Mesenchymal stem cell (in vitro differentiated cells and primary cell): Measurements from ENCODE around the gene SOCS6.

Source experiments
- DNase-seq: peaks from one replicate; pipeline ENCODE4 v3.0.0-alpha.2; 2013
- H2AFZ ChIP-seq: one replicate; pipeline ENCODE4 v1.6.1; 2013; ENCODE audit warnings: low read depth, mild to moderate bottlenecking, control low read depth, inconsistent platforms, low read length, moderate library complexity
- H2AK5ac ChIP-seq: 2 replicates; pipeline ENCODE4 v1.6.1; 2013; ENCODE audit warnings: low read length, moderate library complexity, mild to moderate bottlenecking, inconsistent platforms; ENCODE audit not compliant: severe bottlenecking
- H2BK120ac ChIP-seq: one replicate; pipeline ENCODE4 v1.6.1; 2013; ENCODE audit warnings: low read depth, mild to moderate bottlenecking, inconsistent platforms, low read length, moderate library complexity
- H2BK12ac ChIP-seq, 2 experiments: one replicate each; pipeline ENCODE4 v1.6.1; 2013; ENCODE audit warnings: inconsistent platforms in 2 of 2, low read length in 2 of 2, mild to moderate bottlenecking in 2 of 2, moderate library complexity in 2 of 2, control low read depth in 1 of 2
- H2BK15ac ChIP-seq: one replicate; pipeline ENCODE4 v1.6.1; 2013; ENCODE audit warnings: mild to moderate bottlenecking, low read depth, inconsistent platforms; ENCODE audit not compliant: poor library complexity, severe bottlenecking
- H2BK5ac ChIP-seq: 2 replicates; pipeline ENCODE4 v1.6.1; 2013; ENCODE audit warnings: low read depth, mild to moderate bottlenecking, low read length, control low read depth, inconsistent platforms; ENCODE audit not compliant: poor library complexity, severe bottlenecking
- H3K14ac ChIP-seq, 2 experiments: one replicate each; pipeline ENCODE4 v1.6.1; 2013; ENCODE audit warnings: inconsistent platforms in 2 of 2, low read length in 2 of 2, control low read depth in 1 of 2, mild to moderate bottlenecking in 1 of 2, moderate library complexity in 1 of 2
- H3K18ac ChIP-seq, 2 experiments: one replicate each; pipeline ENCODE4 v1.6.1; 2013; ENCODE audit warnings: inconsistent platforms in 2 of 2, low read length in 2 of 2, control low read depth in 1 of 2, low read depth in 1 of 2, mild to moderate bottlenecking in 1 of 2
- H3K23ac ChIP-seq, 2 experiments: one replicate each; pipeline ENCODE4 v1.6.1; 2013; ENCODE audit warnings: inconsistent platforms in 2 of 2, low read length in 2 of 2, mild to moderate bottlenecking in 2 of 2, moderate library complexity in 2 of 2, control low read depth in 1 of 2
- H3K27ac ChIP-seq: 2 replicates; pipeline ENCODE4 v1.5.1; 2013; ENCODE audit warnings: mild to moderate bottlenecking, moderate library complexity, low read length, control low read depth, inconsistent platforms; ENCODE audit not compliant: poor library complexity, severe bottlenecking
- H3K27me3 ChIP-seq, 2 experiments: 2 replicates each; pipeline versions ENCODE4 v1.6.1 to v1.7.0; 2013; ENCODE audit warnings: low read length in 2 of 2, mild to moderate bottlenecking in 2 of 2, moderate library complexity in 2 of 2, control low read depth in 1 of 2, inconsistent platforms in 1 of 2; ENCODE audit not compliant: control insufficient read depth in 1 of 2, insufficient read depth in 1 of 2
- H3K36me3 ChIP-seq, 2 experiments: 2 replicates each; pipeline versions ENCODE4 v1.6.1 to v1.7.0; 2013; ENCODE audit warnings: low read length in 2 of 2, control low read depth in 1 of 2, inconsistent platforms in 1 of 2, low read depth in 1 of 2, mild to moderate bottlenecking in 1 of 2; ENCODE audit not compliant: insufficient read depth in 2 of 2, control insufficient read depth in 1 of 2
- H3K4ac ChIP-seq, 2 experiments: one replicate each; pipeline ENCODE4 v1.6.1; 2013; ENCODE audit warnings: inconsistent platforms in 2 of 2, low read length in 2 of 2, mild to moderate bottlenecking in 2 of 2, moderate library complexity in 2 of 2, control low read depth in 1 of 2, low read depth in 1 of 2
- H3K4me1 ChIP-seq: 2 replicates; pipeline ENCODE4 v1.6.1; 2013; ENCODE audit warnings: low read depth, low read length, control low read depth; ENCODE audit not compliant: control insufficient read depth, insufficient read depth
- H3K4me2 ChIP-seq: 2 replicates; pipeline ENCODE4 v1.6.1; 2013; ENCODE audit warnings: low read length, mild to moderate bottlenecking, inconsistent platforms; ENCODE audit not compliant: poor library complexity, severe bottlenecking
- H3K4me3 ChIP-seq, 2 experiments: 2 replicates each; pipeline versions ENCODE4 v1.5.1 to v1.7.0; 2013; ENCODE audit warnings: low read length in 2 of 2, mild to moderate bottlenecking in 2 of 2, control low read depth in 1 of 2, low read depth in 1 of 2; ENCODE audit not compliant: insufficient read depth in 1 of 2
- H3K79me1 ChIP-seq: replicated peaks from 2 replicates; pipeline ENCODE4 v1.6.1; 2013; ENCODE audit warnings: mild to moderate bottlenecking, control low read depth, low read length, inconsistent platforms; ENCODE audit not compliant: poor library complexity, severe bottlenecking
- H3K9ac ChIP-seq: 2 replicates; pipeline ENCODE4 v1.7.0; 2013; ENCODE audit warnings: mild to moderate bottlenecking, low read length, moderate library complexity
- H3K9me3 ChIP-seq: 2 replicates; pipeline ENCODE4 v1.7.0; 2013; ENCODE audit warnings: mild to moderate bottlenecking, low read length; ENCODE audit not compliant: control insufficient read depth
- H4K8ac ChIP-seq: one replicate; pipeline ENCODE4 v1.6.1; 2013; ENCODE audit warnings: inconsistent platforms, mild to moderate bottlenecking, low read length, moderate library complexity
- H4K91ac ChIP-seq: one replicate; pipeline ENCODE4 v1.6.1; 2013; ENCODE audit warnings: mild to moderate bottlenecking, low read length, inconsistent platforms
- WGBS: methylation state at CpG from one replicate; pipeline ENCODE4 v1.1.7; 2013; ENCODE audit warnings: mixed read lengths; 5-methylcytosine and 5-hydroxymethylcytosine counted together

SOCS6 gene

GRCh38 chr18:70362258-70362657 is 73.4 kb downstream of the SOCS6 start:
- no peak overlapping the region for H2BK5ac ChIP-seq
- H3K14ac ChIP-seq = no peak overlapping the region
- H4K91ac ChIP-seq = no peak overlapping the region
- no peak overlapping the region for H4K8ac ChIP-seq
- H3K4ac ChIP-seq = no peak overlapping the region
- H2AFZ ChIP-seq = no peak overlapping the region
- no peak overlapping the region for H2AK5ac ChIP-seq
- no peaks in the 10 kb centered on the region for H3K4me1 ChIP-seq
- WGBS = 97% methylated on average over 4 of the region's 4 CpGs
- no peak overlapping the region for H3K9ac ChIP-seq
- no peaks in the 10 kb centered on the region for H3K36me3 ChIP-seq
- no peaks in the 10 kb centered on the region for H3K9me3 ChIP-seq
- DNase-seq = no peak
- H3K23ac ChIP-seq = no peak overlapping the region
- no peak overlapping the region for H3K4me3 ChIP-seq
- no peak overlapping the region for H3K27ac ChIP-seq
- H3K27me3 ChIP-seq = no peaks in the 10 kb centered on the region
- no peak overlapping the region for H2BK120ac ChIP-seq
- H3K4me2 ChIP-seq = no peak overlapping the region
- H3K18ac ChIP-seq = no peak overlapping the region
- no peak overlapping the region for H2BK15ac ChIP-seq
- no peaks in the 10 kb centered on the region for H3K79me1 ChIP-seq
- H2BK12ac ChIP-seq = no peak overlapping the region

DNA sequence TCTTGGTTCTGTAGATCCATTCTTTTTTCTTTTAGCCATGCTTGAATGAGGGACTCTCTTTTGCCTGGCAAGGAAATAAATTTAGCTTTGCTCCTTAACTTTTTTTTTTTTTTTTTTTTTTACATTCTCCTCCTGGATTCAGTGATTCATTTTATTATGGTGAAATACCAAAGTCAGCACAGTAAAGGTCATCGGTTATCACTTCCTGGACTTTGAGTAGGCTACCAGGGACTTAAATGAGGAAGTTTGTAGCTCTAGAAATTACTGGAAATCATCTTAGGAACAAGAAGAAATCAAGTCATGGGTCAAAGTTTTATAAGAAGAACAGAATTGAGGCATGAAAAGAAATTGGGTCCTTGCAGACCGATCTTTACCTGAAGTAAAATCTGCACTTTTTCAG is 75.0 kb downstream of the SOCS6 start:
- no peak overlapping the region for H3K27ac ChIP-seq
- H3K4ac ChIP-seq = no peak overlapping the region
- H2AK5ac ChIP-seq = no peak overlapping the region
- H3K27me3 ChIP-seq = no peaks in the 10 kb centered on the region
- H3K9ac ChIP-seq = peak overlapping the region; percentile 5
- H3K4me2 ChIP-seq = no peak overlapping the region
- no peak overlapping the region for H4K91ac ChIP-seq
- no peaks in the 10 kb centered on the region for H3K9me3 ChIP-seq
- no peak overlapping the region for H2BK15ac ChIP-seq
- no peak overlapping the region for H2BK120ac ChIP-seq
- H3K4me3 ChIP-seq = no peak overlapping the region
- no peak overlapping the region for H3K14ac ChIP-seq
- H3K36me3 ChIP-seq = no peaks in the 10 kb centered on the region
- H2BK5ac ChIP-seq = no peak overlapping the region
- H3K79me1 ChIP-seq = no peaks in the 10 kb centered on the region
- DNase-seq = no peak
- H4K8ac ChIP-seq = no peak overlapping the region
- H2AFZ ChIP-seq = no peak overlapping the region
- no peak overlapping the region for H2BK12ac ChIP-seq
- 75% methylated on average over 2 of the region's 2 CpGs for WGBS
- no peaks in the 10 kb centered on the region for H3K4me1 ChIP-seq
- H3K23ac ChIP-seq = no peak overlapping the region
- no peak overlapping the region for H3K18ac ChIP-seq

GRCh38 chr18:70365361-70365760 is 76.5 kb downstream of the SOCS6 start:
- Histone ChIP-seq H2BK120ac (no peak overlapping the region), H3K36me3 (no peaks in the 10 kb centered on the region), H4K91ac (no peak overlapping the region), H4K8ac (no peak overlapping the region), H3K27ac (no peak overlapping the region), H2BK12ac (no peak overlapping the region), H3K79me1 (no peaks in the 10 kb centered on the region), H2AFZ (no peak overlapping the region), H3K4me1 (no peaks in the 10 kb centered on the region), H3K4ac (no peak overlapping the region), H2BK15ac (no peak overlapping the region), H3K9me3 (no peaks in the 10 kb centered on the region), H3K4me2 (no peak overlapping the region), H3K9ac (no peak overlapping the region), H3K27me3 (no peaks in the 10 kb centered on the region), H3K18ac (no peak overlapping the region), H2AK5ac (no peak overlapping the region), H2BK5ac (no peak overlapping the region), H3K23ac (no peak overlapping the region), H3K14ac (no peak overlapping the region), H3K4me3 (no peak overlapping the region)
- 100% methylated on average over 2 of the region's 3 CpGs for WGBS
- DNase-seq = no peak

DNA sequence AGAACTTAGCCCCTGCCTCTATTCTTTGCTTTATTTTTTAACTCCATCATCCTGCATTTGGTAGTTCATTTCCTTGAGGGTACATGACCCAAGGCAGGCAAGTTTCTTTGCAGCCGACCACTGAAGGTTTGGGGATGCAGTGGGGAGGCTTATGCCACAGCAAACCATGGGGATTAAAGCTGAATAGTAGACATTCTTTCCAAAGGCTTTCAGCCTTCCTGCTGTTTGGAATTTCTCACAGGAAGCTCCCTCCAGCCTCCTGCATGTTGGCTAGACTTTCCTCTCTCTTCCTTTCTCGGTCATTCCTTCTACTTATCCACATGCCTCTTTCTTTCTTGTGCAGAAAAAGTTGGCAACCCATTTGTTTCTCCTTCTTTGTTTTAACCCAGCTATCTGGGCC is 77.3 kb downstream of the SOCS6 start:
- no peak overlapping the region for H2BK120ac ChIP-seq
- no peak overlapping the region for H4K91ac ChIP-seq
- H3K79me1 ChIP-seq = no peaks in the 10 kb centered on the region
- H3K14ac ChIP-seq = no peak overlapping the region
- H4K8ac ChIP-seq = no peak overlapping the region
- H3K18ac ChIP-seq = no peak overlapping the region
- no peak overlapping the region for H2AK5ac ChIP-seq
- no peak overlapping the region for H3K4ac ChIP-seq
- no peaks in the 10 kb centered on the region for H3K4me1 ChIP-seq
- no peak overlapping the region for H2BK15ac ChIP-seq
- H2BK5ac ChIP-seq = no peak overlapping the region
- no peak overlapping the region for H2BK12ac ChIP-seq
- H3K9me3 ChIP-seq = no peaks in the 10 kb centered on the region
- no peak for DNase-seq
- no peak overlapping the region for H3K9ac ChIP-seq
- WGBS = 16% methylated on average over 2 of the region's 2 CpGs
- no peak overlapping the region for H3K4me3 ChIP-seq
- H3K27ac ChIP-seq = no peak overlapping the region
- no peaks in the 10 kb centered on the region for H3K27me3 ChIP-seq
- H3K4me2 ChIP-seq = no peak overlapping the region
- no peak overlapping the region for H3K23ac ChIP-seq
- H3K36me3 ChIP-seq = no peaks in the 10 kb centered on the region
- H2AFZ ChIP-seq = no peak overlapping the region
